ENCODE measurements around the gene TTR. TPM values are rescaled to one million over a fixed set of nuclear protein-coding genes. Genes with fewer than 3 reads are reported as not detected.
A peak's percentile ranks its signal among the peaks of the same experiment; 100 is the strongest.

Gene TTR
- total RNA-seq, 2 experiments from 2014 or later: not detected

GRCh38 chr18:31572368-31572767, 19.3 kb upstream of the TTR start:
- no peaks in the 10 kb centered on the region for H3K27me3 ChIP-seq (ENCODE audit: control insufficient read depth in 1 of 2, insufficient read depth in 2 of 2, low read length in 2 of 2)
- intact Hi-C loops (cut with DNase I, micrococcal nuclease): no loop called here
- Mint-ChIP-seq H3K36me3 (ENCODE audit: low read depth) (no peaks in the 10 kb centered on the region), H3K9me3 (no peaks in the 10 kb centered on the region), H3K27me3 (no peaks in the 10 kb centered on the region), H3K27ac (no peak overlapping the region), H3K4me1 (ENCODE audit: low read depth) (no peaks in the 10 kb centered on the region), H3K4me3 (no peak overlapping the region)
- no peak overlapping the region for H3K27ac ChIP-seq (ENCODE audit: low read depth in 1 of 2, low read length in 2 of 2)
- no peak for ATAC-seq (ENCODE audit: poor library complexity)
- no peaks in the 10 kb centered on the region for H3K9me3 ChIP-seq (ENCODE audit: control insufficient read depth in 1 of 2, insufficient read depth in 1 of 2, low read length in 2 of 2)
- no peak overlapping the region for H3K4me3 ChIP-seq (ENCODE audit: low read length)
- no peak for DNase-seq
- TF ChIP-seq, protein P1, sequence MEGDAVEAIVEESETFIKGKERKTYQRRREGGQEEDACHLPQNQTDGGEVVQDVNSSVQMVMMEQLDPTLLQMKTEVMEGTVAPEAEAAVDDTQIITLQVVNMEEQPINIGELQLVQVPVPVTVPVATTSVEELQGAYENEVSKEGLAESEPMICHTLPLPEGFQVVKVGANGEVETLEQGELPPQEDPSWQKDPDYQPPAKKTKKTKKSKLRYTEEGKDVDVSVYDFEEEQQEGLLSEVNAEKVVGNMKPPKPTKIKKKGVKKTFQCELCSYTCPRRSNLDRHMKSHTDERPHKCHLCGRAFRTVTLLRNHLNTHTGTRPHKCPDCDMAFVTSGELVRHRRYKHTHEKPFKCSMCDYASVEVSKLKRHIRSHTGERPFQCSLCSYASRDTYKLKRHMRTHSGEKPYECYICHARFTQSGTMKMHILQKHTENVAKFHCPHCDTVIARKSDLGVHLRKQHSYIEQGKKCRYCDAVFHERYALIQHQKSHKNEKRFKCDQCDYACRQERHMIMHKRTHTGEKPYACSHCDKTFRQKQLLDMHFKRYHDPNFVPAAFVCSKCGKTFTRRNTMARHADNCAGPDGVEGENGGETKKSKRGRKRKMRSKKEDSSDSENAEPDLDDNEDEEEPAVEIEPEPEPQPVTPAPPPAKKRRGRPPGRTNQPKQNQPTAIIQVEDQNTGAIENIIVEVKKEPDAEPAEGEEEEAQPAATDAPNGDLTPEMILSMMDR (IDR thresholded peaks at IDR 0.05): no peak
- H3K4me1 ChIP-seq (ENCODE audit: insufficient read depth, low read length): no peaks in the 10 kb centered on the region
- ChIA-PET CTCF (interaction anchor here (1.1 kb wide), 1 partner anchor 22 kb away, joined by 3 read pairs; no protein-coding TSS in a partner anchor), POLR2A (no interaction called here)
- H3K36me3 ChIP-seq (ENCODE audit: insufficient read depth, low read length): no peaks in the 10 kb centered on the region

GRCh38 chr18:31573051-31573450, 18.6 kb upstream of the TTR start:
- Mint-ChIP-seq H3K9me3 (no peaks in the 10 kb centered on the region), H3K27ac (no peak overlapping the region), H3K27me3 (no peaks in the 10 kb centered on the region), H3K4me1 (ENCODE audit: low read depth) (no peaks in the 10 kb centered on the region), H3K4me3 (no peak overlapping the region), H3K36me3 (ENCODE audit: low read depth) (no peaks in the 10 kb centered on the region)
- no peak overlapping the region for H3K4me3 ChIP-seq (ENCODE audit: low read length)
- DNase-seq (no peak), ATAC-seq (ENCODE audit: poor library complexity) (no peak)
- H3K27ac ChIP-seq (ENCODE audit: low read depth in 1 of 2, low read length in 2 of 2): no peak overlapping the region
- no peaks in the 10 kb centered on the region for H3K9me3 ChIP-seq (ENCODE audit: control insufficient read depth in 1 of 2, insufficient read depth in 1 of 2, low read length in 2 of 2)
- ChIA-PET CTCF (interaction anchor here (1.1 kb wide), 1 partner anchor 23 kb away, joined by 3 read pairs; no protein-coding TSS in a partner anchor), POLR2A (no interaction called here)
- TF ChIP-seq, protein P1 (IDR thresholded peaks at IDR 0.05): no peak
- H3K27me3 ChIP-seq (ENCODE audit: control insufficient read depth in 1 of 2, insufficient read depth in 2 of 2, low read length in 2 of 2): no peaks in the 10 kb centered on the region
- no peaks in the 10 kb centered on the region for H3K36me3 ChIP-seq (ENCODE audit: insufficient read depth, low read length)
- intact Hi-C loops (cut with DNase I, micrococcal nuclease): no loop called here
- no peaks in the 10 kb centered on the region for H3K4me1 ChIP-seq (ENCODE audit: insufficient read depth, low read length)

- H3K27ac Mint-ChIP-seq: no peak overlapping the region
- H3K4me1 Mint-ChIP-seq (ENCODE audit: low read depth): no peaks in the 10 kb centered on the region
- H3K9me3 Mint-ChIP-seq: no peaks in the 10 kb centered on the region
- Histone ChIP-seq H3K36me3 (ENCODE audit: insufficient read depth, low read length) (no peaks in the 10 kb centered on the region), H3K9me3 (ENCODE audit: control insufficient read depth in 1 of 2, insufficient read depth in 1 of 2, low read length in 2 of 2) (no peaks in the 10 kb centered on the region), H3K27ac (ENCODE audit: low read depth in 1 of 2, low read length in 2 of 2) (no peak overlapping the region), H3K4me3 (ENCODE audit: low read length) (no peak overlapping the region), H3K4me1 (ENCODE audit: insufficient read depth, low read length) (no peaks in the 10 kb centered on the region), H3K27me3 (ENCODE audit: control insufficient read depth in 1 of 2, insufficient read depth in 2 of 2, low read length in 2 of 2) (no peaks in the 10 kb centered on the region)
- ATAC-seq (ENCODE audit: poor library complexity): no peak
- ChIA-PET POLR2A (no interaction called here), CTCF (interaction anchor here (0.7 to 1.2 kb wide), 2 partner anchors 148 to 992 kb away, joined by 3 to 4 read pairs; no protein-coding TSS in a partner anchor)
- peak in 1 of 14 experiments; percentile 11 for DNase-seq
- H3K4me3 Mint-ChIP-seq: no peak overlapping the region
- intact Hi-C loops (cut with DNase I, micrococcal nuclease): no loop called here
- H3K27me3 Mint-ChIP-seq: no peaks in the 10 kb centered on the region
- TF ChIP-seq, protein P1 (IDR thresholded peaks at IDR 0.05): no peak
- H3K36me3 Mint-ChIP-seq (ENCODE audit: low read depth): no peaks in the 10 kb centered on the region
Measured at GRCh38 chr18:31574359-31574758, 17.3 kb upstream of the TTR start.
